ENCODE measurements around the gene GPR153. TPM values are rescaled to one million over a fixed set of nuclear protein-coding genes. Genes with fewer than 3 reads are reported as not detected.
"Not testable (repeated sequence)": the region's sequence is repeated elsewhere in the genome, so short reads cannot be mapped to it uniquely, and the experiment has no call there.

GPR153 gene
- total RNA-seq, 1 donor from 2014 or later = 4.2 TPM

- Mint-ChIP-seq H3K27ac (ENCODE audit: unreplicated experiment) (no peak overlapping the region), H3K36me3 (ENCODE audit: unreplicated experiment) (peaks cover 22% of the 10 kb centered on the region), H3K9me3 (ENCODE audit: unreplicated experiment) (no peaks in the 10 kb centered on the region), H3K4me3 (ENCODE audit: unreplicated experiment) (no peak overlapping the region), H3K27me3 (ENCODE audit: unreplicated experiment) (no peaks in the 10 kb centered on the region), H3K4me1 (ENCODE audit: unreplicated experiment) (no peaks in the 10 kb centered on the region)
- no peak for TF ChIP-seq CTCF (IDR thresholded peaks at IDR 0.05)
- no peak for DNase-seq (ENCODE audit: extremely low spot score, unreplicated experiment)
These were observed 39.6 kb downstream of the GPR153 start for GRCh38 chr1:6221210-6221784.

- H3K4me3 Mint-ChIP-seq (ENCODE audit: unreplicated experiment) = no peak overlapping the region
- no peaks in the 10 kb centered on the region for H3K27me3 Mint-ChIP-seq (ENCODE audit: unreplicated experiment)
- peaks cover 20% of the 10 kb centered on the region for H3K36me3 Mint-ChIP-seq (ENCODE audit: unreplicated experiment)
- H3K9me3 Mint-ChIP-seq (ENCODE audit: unreplicated experiment) = no peaks in the 10 kb centered on the region
- H3K4me1 Mint-ChIP-seq (ENCODE audit: unreplicated experiment) = no peaks in the 10 kb centered on the region
- no peak for DNase-seq (ENCODE audit: extremely low spot score, unreplicated experiment)
- TF ChIP-seq CTCF (IDR thresholded peaks at IDR 0.05) = no peak
- no peak overlapping the region for H3K27ac Mint-ChIP-seq (ENCODE audit: unreplicated experiment)
These were observed 40.7 kb downstream of the GPR153 start for GRCh38 chr1:6220236-6220635.

GRCh38 chr1:6219641-6220040, 41.3 kb downstream of the GPR153 start:
- H3K9me3 Mint-ChIP-seq (ENCODE audit: unreplicated experiment); H3K27me3 Mint-ChIP-seq (ENCODE audit: unreplicated experiment); H3K4me3 Mint-ChIP-seq (ENCODE audit: unreplicated experiment); DNase-seq (ENCODE audit: extremely low spot score, unreplicated experiment); H3K4me1 Mint-ChIP-seq (ENCODE audit: unreplicated experiment); H3K27ac Mint-ChIP-seq (ENCODE audit: unreplicated experiment): not testable (repeated sequence)
- H3K36me3 Mint-ChIP-seq (ENCODE audit: unreplicated experiment) = peaks cover 14% of the 10 kb centered on the region

- no peak overlapping the region for H3K4me3 Mint-ChIP-seq (ENCODE audit: unreplicated experiment)
- peaks cover 7% of the 10 kb centered on the region for H3K36me3 Mint-ChIP-seq (ENCODE audit: unreplicated experiment)
- no peaks in the 10 kb centered on the region for H3K4me1 Mint-ChIP-seq (ENCODE audit: unreplicated experiment)
- no peaks in the 10 kb centered on the region for H3K9me3 Mint-ChIP-seq (ENCODE audit: unreplicated experiment)
- no peak overlapping the region for H3K27ac Mint-ChIP-seq (ENCODE audit: unreplicated experiment)
- no peak for DNase-seq (ENCODE audit: extremely low spot score, unreplicated experiment)
- no peaks in the 10 kb centered on the region for H3K27me3 Mint-ChIP-seq (ENCODE audit: unreplicated experiment)
- no peak for TF ChIP-seq CTCF (IDR thresholded peaks at IDR 0.05)
These were observed 42.3 kb downstream of the GPR153 start for GRCh38 chr1:6218375-6219164.

- Mint-ChIP-seq H3K4me3 (ENCODE audit: unreplicated experiment) (no peak overlapping the region), H3K4me1 (ENCODE audit: unreplicated experiment) (peaks cover 9% of the 10 kb centered on the region), H3K27me3 (ENCODE audit: unreplicated experiment) (no peaks in the 10 kb centered on the region), H3K36me3 (ENCODE audit: unreplicated experiment) (peaks cover 9% of the 10 kb centered on the region), H3K9me3 (ENCODE audit: unreplicated experiment) (no peaks in the 10 kb centered on the region), H3K27ac (ENCODE audit: unreplicated experiment) (no peak overlapping the region)
- TF ChIP-seq CTCF (IDR thresholded peaks at IDR 0.05) = no peak
- no peak for DNase-seq (ENCODE audit: extremely low spot score, unreplicated experiment)
These were observed 48.5 kb downstream of the GPR153 start for GRCh38 chr1:6212193-6212959.
